GM19193 (cell line): Measurements from ENCODE around the gene CLRN3.

Experiments used
- POLR2A ChIP-seq: IDR thresholded peaks from 4 replicates; pipeline ENCODE4 v1.6.1; 2011; ENCODE audit not compliant: insufficient read depth, insufficient read length; ENCODE audit errors: extremely low read depth

Gene CLRN3

GRCh38 chr10:127853868-127854768 is 38.6 kb downstream of the CLRN3 start:
- no peak for TF ChIP-seq POLR2A

- TF ChIP-seq POLR2A: no peak
Observed at GRCh38 chr10:127852456-127852855, 40.3 kb downstream of the CLRN3 start.

- TF ChIP-seq POLR2A: no peak
Observed at GRCh38 chr10:127851661-127852194, 41.0 kb downstream of the CLRN3 start.

- TF ChIP-seq POLR2A: no peak
Observed at GRCh38 chr10:127850944-127851343, 41.8 kb downstream of the CLRN3 start.

- TF ChIP-seq POLR2A: no peak
Observed at GRCh38 chr10:127849921-127850320, 42.8 kb downstream of the CLRN3 start.

- no peak for TF ChIP-seq POLR2A
Observed at GRCh38 chr10:127849224-127849623, 43.5 kb downstream of the CLRN3 start.

GRCh38 chr10:127848226-127848625 is 44.5 kb downstream of the CLRN3 start:
- no peak for TF ChIP-seq POLR2A

- no peak for TF ChIP-seq POLR2A
Observed at GRCh38 chr10:127845756-127846155, 47.0 kb downstream of the CLRN3 start.

GRCh38 chr10:127840884-127841283 is 51.9 kb downstream of the CLRN3 start:
- no peak for TF ChIP-seq POLR2A

GRCh38 chr10:127836966-127837365 is 55.8 kb downstream of the CLRN3 start:
- TF ChIP-seq POLR2A: no peak

- no peak for TF ChIP-seq POLR2A
Observed at GRCh38 chr10:127836176-127836575, 56.6 kb downstream of the CLRN3 start.

- TF ChIP-seq POLR2A: no peak
Observed at GRCh38 chr10:127834791-127835190, 58.0 kb downstream of the CLRN3 start.

GRCh38 chr10:127834221-127834620 is 58.5 kb downstream of the CLRN3 start:
- no peak for TF ChIP-seq POLR2A

GRCh38 chr10:127833804-127834203 is 58.9 kb downstream of the CLRN3 start:
- TF ChIP-seq POLR2A: no peak

GRCh38 chr10:127832501-127832900 is 60.2 kb downstream of the CLRN3 start:
- TF ChIP-seq POLR2A: no peak

- TF ChIP-seq POLR2A: no peak
Observed at GRCh38 chr10:127830414-127830813, 62.3 kb downstream of the CLRN3 start.
